ENCODE data around the gene RAD51. TPM values are rescaled to one million over a fixed set of nuclear protein-coding genes. Genes with fewer than 3 reads are reported as not detected.

RAD51 gene
- total RNA-seq, 1 donor from 2014 or later = 1.3 TPM

DNA sequence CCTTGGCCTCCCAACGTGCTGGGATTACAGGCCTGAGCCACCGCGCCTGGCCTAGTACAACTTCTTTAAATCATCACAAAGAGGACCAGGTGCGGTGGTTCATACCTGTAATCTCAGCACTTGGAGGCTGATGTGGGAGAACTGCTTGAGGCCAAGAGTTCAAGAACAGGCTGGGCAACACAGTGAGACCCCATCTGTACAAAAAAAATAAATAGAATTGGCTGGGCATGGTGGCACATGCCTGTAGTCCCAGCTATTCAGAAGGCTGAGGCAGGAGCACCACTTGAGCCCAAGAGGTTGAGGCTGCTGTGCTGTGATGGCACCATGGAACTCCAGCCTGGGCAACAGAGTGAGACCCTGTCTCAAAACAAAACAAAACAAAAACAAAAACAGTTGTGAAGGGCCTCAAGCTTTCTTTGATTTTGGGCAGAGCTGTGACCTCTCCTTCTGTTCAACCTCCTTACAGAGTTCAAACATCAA, 54.2 kb downstream of the RAD51 start:
- TF ChIP-seq CTCF (IDR thresholded peaks at IDR 0.05; ENCODE audit: insufficient read depth, low read length, poor library complexity, severe bottlenecking) = no peak
- Histone ChIP-seq H3K36me3 (ENCODE audit: control insufficient read depth, insufficient read depth, low read length) (no peaks in the 10 kb centered on the region), H3K4me3 (ENCODE audit: low read depth, low read length) (no peak overlapping the region), H3K27me3 (ENCODE audit: control insufficient read depth, insufficient read depth, low read length) (no peaks in the 10 kb centered on the region)
- DNase-seq (ENCODE audit: low read depth) = no peak

DNA sequence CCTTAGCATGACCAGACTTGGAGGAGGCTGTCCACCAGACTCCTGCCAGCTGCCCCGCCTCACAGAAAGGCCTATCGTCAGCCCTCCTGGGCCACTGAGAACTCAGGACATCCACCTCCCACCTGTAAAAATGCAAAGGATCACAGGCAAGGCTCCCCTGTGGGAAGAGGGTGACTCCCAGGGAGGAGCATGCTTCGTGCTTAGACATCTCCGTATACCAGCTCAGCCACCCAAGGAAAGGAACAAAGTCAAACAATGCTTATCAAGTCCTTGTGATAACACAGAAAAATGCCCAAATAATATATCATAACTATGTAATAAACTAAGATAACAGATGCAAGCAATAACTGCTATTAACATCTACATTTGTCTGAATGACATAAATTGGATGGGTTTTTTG, 55.9 kb downstream of the RAD51 start:
- no peaks in the 10 kb centered on the region for H3K36me3 ChIP-seq (ENCODE audit: control insufficient read depth, insufficient read depth, low read length)
- no peak for TF ChIP-seq CTCF (IDR thresholded peaks at IDR 0.05; ENCODE audit: insufficient read depth, low read length, poor library complexity, severe bottlenecking)
- no peak for DNase-seq (ENCODE audit: low read depth)

DNA sequence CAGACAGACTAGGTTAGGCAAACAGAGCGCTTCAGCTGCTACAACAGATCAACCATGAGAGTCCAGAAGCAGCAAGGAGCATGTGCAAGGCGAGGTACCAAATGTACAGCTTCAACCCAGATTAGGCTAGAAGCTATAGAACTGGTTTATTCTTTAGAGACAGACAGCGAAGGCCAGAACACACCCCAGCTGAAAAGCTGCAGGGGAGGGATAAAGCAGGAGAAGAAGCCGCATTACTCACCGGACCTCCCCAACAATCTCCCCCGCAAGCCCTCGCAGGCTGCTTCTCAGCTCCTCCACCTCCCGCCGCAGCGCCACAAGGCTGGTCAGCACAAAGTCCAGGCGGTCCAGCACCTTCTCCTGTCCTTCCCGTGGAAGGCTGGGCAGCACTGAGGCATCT, 56.8 kb downstream of the RAD51 start:
- DNase-seq (ENCODE audit: low read depth) = no peak
- Histone ChIP-seq H3K4me3 (ENCODE audit: low read depth, low read length) (no peak overlapping the region), H3K36me3 (ENCODE audit: control insufficient read depth, insufficient read depth, low read length) (no peaks in the 10 kb centered on the region), H3K27me3 (ENCODE audit: control insufficient read depth, insufficient read depth, low read length) (no peaks in the 10 kb centered on the region)
- TF ChIP-seq CTCF (IDR thresholded peaks at IDR 0.05; ENCODE audit: insufficient read depth, low read length, poor library complexity, severe bottlenecking) = no peak

More for the DNA sequence above, 55.9 kb downstream of the RAD51 start:
- Histone ChIP-seq H3K27me3 (ENCODE audit: control insufficient read depth, insufficient read depth, low read length) (no peaks in the 10 kb centered on the region), H3K4me3 (ENCODE audit: low read depth, low read length) (no peak overlapping the region)

- H3K36me3 ChIP-seq (ENCODE audit: control insufficient read depth, insufficient read depth, low read length) = no peaks in the 10 kb centered on the region
- DNase-seq (ENCODE audit: low read depth) = no peak
- H3K27me3 ChIP-seq (ENCODE audit: control insufficient read depth, insufficient read depth, low read length) = no peaks in the 10 kb centered on the region
- no peak for TF ChIP-seq CTCF (IDR thresholded peaks at IDR 0.05; ENCODE audit: insufficient read depth, low read length, poor library complexity, severe bottlenecking)
- H3K4me3 ChIP-seq (ENCODE audit: low read depth, low read length) = peak overlapping the region; percentile 88
Measured at GRCh38 chr15:40754574-40754882, 59.6 kb downstream of the RAD51 start.

- no peak for DNase-seq (ENCODE audit: low read depth)
Measured at GRCh38 chr15:40754883-40755811, 60.2 kb downstream of the RAD51 start, which contains the start of gene RMDN3. TSS of gene RMDN3 (minus strand) at chr15:40755254. CDS start at chr15:40754783, 471 bp downstream.

More at GRCh38 chr15:40754883-40755811, 60.2 kb downstream of the RAD51 start, which contains the start of gene RMDN3:
- TF ChIP-seq CTCF (IDR thresholded peaks at IDR 0.05; ENCODE audit: insufficient read depth, low read length, poor library complexity, severe bottlenecking) = no peak
- Histone ChIP-seq H3K27me3 (ENCODE audit: control insufficient read depth, insufficient read depth, low read length) (no peaks in the 10 kb centered on the region), H3K36me3 (ENCODE audit: control insufficient read depth, insufficient read depth, low read length) (no peaks in the 10 kb centered on the region), H3K4me3 (ENCODE audit: low read depth, low read length) (peak within 1 kb of the TSS; percentile 88)

Data from kidney epithelial cell (primary cell).